Keratinocyte (primary cell): Measurements from ENCODE around the gene CFAP53. TPM values are rescaled to one million over a fixed set of nuclear protein-coding genes. Genes with fewer than 3 reads are reported as not detected.

Source experiments
- DNase-seq: peaks from one replicate; pipeline ENCODE4 v3.0.0-alpha.2; 2011; ENCODE audit warnings: low read depth, missing footprints, low spot score
- FAIRE-seq: peaks from 2 replicates; lab custom pipeline; 2011; peaks lifted over from hg19 to GRCh38; lab: Jason Lieb, UNC
- H2AFZ ChIP-seq: 2 replicates; pipeline ENCODE4 v1.6.0; 2012; ENCODE audit warnings: low read length, control low read depth, inconsistent platforms; ENCODE audit not compliant: control insufficient read depth
- H3K27ac ChIP-seq: 2 replicates; pipeline ENCODE4 v1.5.1; 2011; ENCODE audit warnings: low read length; ENCODE audit not compliant: control insufficient read depth, insufficient read depth
- H3K27me3 ChIP-seq: 3 replicates; pipeline ENCODE4 v1.6.0; 2011; ENCODE audit warnings: low read length; ENCODE audit not compliant: control insufficient read depth, insufficient read depth; ENCODE audit errors: extremely low read depth
- H3K36me3 ChIP-seq, 2 experiments: 2 replicates in 1 of 2; 3 replicates in 1 of 2; pipeline ENCODE4 v1.5.1; 2011; ENCODE audit warnings: low read length in 2 of 2, mild to moderate bottlenecking in 1 of 2; ENCODE audit not compliant: control insufficient read depth in 2 of 2, insufficient read depth in 2 of 2; ENCODE audit errors: extremely low read depth in 1 of 2
- H3K4me1 ChIP-seq: 3 replicates; pipeline ENCODE4 v1.5.1; 2011; ENCODE audit warnings: low read length; ENCODE audit not compliant: control insufficient read depth, insufficient read depth; ENCODE audit errors: extremely low read depth
- H3K4me2 ChIP-seq: 3 replicates; pipeline ENCODE4 v1.6.0; 2011; ENCODE audit warnings: low read depth, low read length; ENCODE audit not compliant: control insufficient read depth, insufficient read depth; ENCODE audit errors: extremely low read depth
- H3K4me3 ChIP-seq, 3 experiments: fragments of 200-600 bp in 1 of 3; sonication (generic) in 1 of 3; 2 replicates in 2 of 3; 3 replicates in 1 of 3; pipeline ENCODE4 v1.5.1; 2011 to 2016; ENCODE audit warnings: low read length in 3 of 3, mild to moderate bottlenecking in 3 of 3, control low read depth in 2 of 3, inconsistent platforms in 1 of 3, low read depth in 1 of 3, mixed read lengths in 1 of 3, mixed run types in 1 of 3, moderate library complexity in 1 of 3; ENCODE audit not compliant: control insufficient read depth in 2 of 3, insufficient read depth in 2 of 3; ENCODE audit errors: extremely low read depth in 1 of 3
- H3K79me2 ChIP-seq: 2 replicates; pipeline ENCODE4 v1.6.0; 2012; ENCODE audit warnings: low read length; ENCODE audit not compliant: control insufficient read depth, insufficient read depth
- H3K9ac ChIP-seq: 3 replicates; pipeline ENCODE4 v1.6.0; 2011; ENCODE audit warnings: low read length; ENCODE audit not compliant: control insufficient read depth, insufficient read depth; ENCODE audit errors: extremely low read depth
- H3K9me1 ChIP-seq: 3 replicates; pipeline ENCODE4 v1.6.0; 2011; ENCODE audit warnings: low read length; ENCODE audit not compliant: control insufficient read depth, insufficient read depth; ENCODE audit errors: extremely low read depth
- H3K9me3 ChIP-seq: 2 replicates; pipeline ENCODE4 v1.5.1; 2012; ENCODE audit warnings: low read depth, low read length; ENCODE audit not compliant: control insufficient read depth
- H4K20me1 ChIP-seq: 3 replicates; pipeline ENCODE4 v1.6.0; 2011; ENCODE audit warnings: low read length; ENCODE audit not compliant: control insufficient read depth, insufficient read depth; ENCODE audit errors: extremely low read depth
- CTCF ChIP-seq, 3 experiments: IDR thresholded peaks in 1 of 3; conservative IDR thresholded peaks in 1 of 3; optimal IDR thresholded peaks in 1 of 3; 2 replicates in 2 of 3; 3 replicates in 1 of 3; pipeline versions ENCODE3 to v1.5.1; 2011; ENCODE audit warnings: low read length in 3 of 3, mild to moderate bottlenecking in 3 of 3, moderate library complexity in 2 of 3, control low read depth in 1 of 3, inconsistent platforms in 1 of 3; ENCODE audit not compliant: insufficient read depth in 2 of 3; ENCODE audit errors: extremely low read depth in 1 of 3
- EZH2 ChIP-seq: IDR thresholded peaks from one replicate; pipeline ENCODE4 v1.6.1; 2012; ENCODE audit warnings: inconsistent platforms, mild to moderate bottlenecking, low read length, moderate library complexity
- dilution Hi-C: fragments of 300-500 bp; cut with MboI; formaldehyde crosslinking; loops from one replicate; pipeline ENCODE4 v1.7.0; 2020; ENCODE audit warnings: low sequenced_read_pairs; ENCODE audit not compliant: extremely low pct_ligation_motif_present
- polyA plus RNA-seq, 5 experiments: library from polyadenylated mRNA; depleted of rRNA in 3 of 5; stranded (reverse) in 3 of 5; stranded (forward) in 1 of 5; unstranded in 1 of 5; fragments of >200 nt; gene quantifications; 1 replicate in 1 of 5; 2 replicates in 3 of 5; 3 replicates in 1 of 5; pipeline versions ENCODE4 v1.2.1 to v1.2.3, GENCODE V29; 2011 to 2012; ENCODE audit warnings: missing spikeins in 2 of 5, low read depth in 1 of 5, low replicate concordance in 1 of 5
- small RNA-seq, 3 experiments: library from RNA; depleted of rRNA; stranded (forward); fragments of <200 nt; gene quantifications; one replicate each; pipeline ENCODE3, GENCODE V24; 2012; ENCODE audit warnings: low read depth in 3 of 3, low replicate concordance in 1 of 3; ENCODE audit not compliant: insufficient read length in 3 of 3

CFAP53 gene
- polyA plus RNA-seq, 1 donor (not counting 4 experiments of a cell fraction or from before 2014, with no cell fraction given) = 0.59 TPM

- Histone ChIP-seq H3K27me3 (peaks cover 9% of the 10 kb centered on the region), H3K79me2 (no peaks in the 10 kb centered on the region), H3K9me1 (no peaks in the 10 kb centered on the region), H3K9me3 (no peaks in the 10 kb centered on the region), H3K4me2 (no peak overlapping the region), H3K9ac (no peak overlapping the region), H3K4me1 (peaks cover 7% of the 10 kb centered on the region), H3K27ac (no peak overlapping the region), H3K36me3 (no peaks in the 10 kb centered on the region), H4K20me1 (no peaks in the 10 kb centered on the region), H2AFZ (no peak overlapping the region), H3K4me3 (no peak overlapping the region)
- no peak for TF ChIP-seq CTCF (optimal IDR thresholded peaks at IDR 0.05 in 1 of 3, IDR thresholded peaks at IDR 0.05 in 1 of 3, conservative IDR thresholded peaks at IDR 0.05 in 1 of 3; ENCODE audit: extremely low read depth in 1 of 3, insufficient read depth in 2 of 3, low read length in 3 of 3)
- TF ChIP-seq EZH2 = no peak
- FAIRE-seq (no peak), DNase-seq (no peak)
- dilution Hi-C loops = no loop called here
These were observed 86.8 kb downstream of the CFAP53 start for GRCh38 chr18:50179465-50179864.

- Histone ChIP-seq H3K9ac (no peak overlapping the region), H3K9me1 (no peaks in the 10 kb centered on the region), H4K20me1 (no peaks in the 10 kb centered on the region), H3K4me2 (no peak overlapping the region), H3K4me3 (no peak overlapping the region), H2AFZ (no peak overlapping the region), H3K36me3 (no peaks in the 10 kb centered on the region), H3K79me2 (no peaks in the 10 kb centered on the region), H3K27ac (no peak overlapping the region), H3K27me3 (peaks cover 9% of the 10 kb centered on the region), H3K9me3 (no peaks in the 10 kb centered on the region), H3K4me1 (no peaks in the 10 kb centered on the region)
- DNase-seq (no peak), FAIRE-seq (no peak)
- TF ChIP-seq CTCF (optimal IDR thresholded peaks at IDR 0.05 in 1 of 3, IDR thresholded peaks at IDR 0.05 in 1 of 3, conservative IDR thresholded peaks at IDR 0.05 in 1 of 3; ENCODE audit: extremely low read depth in 1 of 3, insufficient read depth in 2 of 3, low read length in 3 of 3) (no peak), EZH2 (no peak)
- dilution Hi-C loops = no loop called here
These were observed 88.9 kb downstream of the CFAP53 start for GRCh38 chr18:50177294-50177992.

Small RNA genes within 50 kb of the gene (small RNA-seq; reads per million reads assigned to genes)
- gene RN7SL310P = 0 reads per million in 3 experiments

Other genes starting within 250 kb of the CFAP53 start
- 6.5 to 7.7 TPM (median 6.8 TPM) in 3 replicates for gene MYO5B, start 71.3 kb downstream of the CFAP53 start, polyA plus RNA-seq
- 64.2 to 77.5 TPM (median 73.9 TPM) in 3 replicates for gene MBD1, start 15.0 kb upstream of the CFAP53 start, polyA plus RNA-seq
- gene CXXC1, start 21.2 kb upstream of the CFAP53 start, polyA plus RNA-seq = 33.6 to 49.0 TPM (median 44.1 TPM) in 3 replicates
- 1.1 to 8.4 TPM (median 7.2 TPM) in 3 replicates for gene SKA1, start 108.6 kb upstream of the CFAP53 start, polyA plus RNA-seq